GM19324 (cell line): Measurements from ENCODE around the gene MBNL3.

Experiments used
- ATAC-seq: cut with Tn5 transposase; IDR thresholded peaks from one replicate; pipeline ENCODE4 v1.9.1; 2021; ENCODE audit warnings: mild to moderate bottlenecking, moderate library complexity; ENCODE audit not compliant: unreplicated experiment, low FRiP score

The MBNL3 gene

DNA sequence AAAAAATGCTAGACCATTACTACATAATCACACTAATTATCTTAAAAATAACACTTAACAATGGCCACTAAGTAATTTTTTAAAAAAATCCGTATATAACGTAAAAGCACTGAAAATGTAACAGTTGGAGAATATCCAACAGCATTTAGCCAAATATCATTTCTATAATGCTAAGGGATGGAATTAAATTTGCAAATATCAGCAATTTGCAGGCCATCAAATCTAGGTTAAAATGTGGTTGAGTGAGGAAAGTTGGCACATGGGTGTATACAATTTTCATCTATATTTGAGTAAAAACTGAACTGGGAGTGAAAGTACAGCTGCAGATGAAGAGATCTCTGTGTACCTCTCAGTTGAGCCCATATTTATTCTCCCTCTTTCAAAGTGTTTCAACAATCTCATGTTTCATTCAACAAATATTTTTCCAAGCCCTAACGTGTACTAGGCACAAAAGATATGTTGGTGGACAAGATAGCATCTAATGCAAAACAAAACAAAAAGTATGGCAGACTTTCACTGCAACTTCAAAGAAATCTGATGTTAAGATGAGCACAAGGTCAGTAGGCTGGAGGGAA, 63.0 kb downstream of the MBNL3 start:
- ATAC-seq: no peak

GRCh38 chrX:132423323-132423722, 65.5 kb downstream of the MBNL3 start:
- no peak for ATAC-seq

DNA sequence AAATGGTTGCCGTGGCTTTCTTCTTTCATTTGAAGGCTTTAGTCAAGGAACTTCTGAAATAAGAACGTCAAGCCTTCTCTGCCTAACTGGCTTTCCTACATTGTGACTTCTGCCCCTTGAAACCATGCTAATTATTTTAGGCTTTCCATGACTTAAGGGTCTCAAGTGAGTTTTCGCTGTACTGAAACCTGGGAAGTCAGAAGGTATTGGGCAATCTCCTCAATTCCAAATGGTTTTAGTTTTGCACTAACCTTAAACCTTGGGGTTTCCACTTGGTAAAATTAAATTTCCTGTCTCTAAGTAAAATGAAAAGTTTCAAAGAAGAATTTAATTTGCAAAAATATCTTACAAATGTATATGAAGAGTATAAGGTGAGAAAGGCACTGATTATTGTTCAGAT, 73.8 kb downstream of the MBNL3 start:
- no peak for ATAC-seq

DNA sequence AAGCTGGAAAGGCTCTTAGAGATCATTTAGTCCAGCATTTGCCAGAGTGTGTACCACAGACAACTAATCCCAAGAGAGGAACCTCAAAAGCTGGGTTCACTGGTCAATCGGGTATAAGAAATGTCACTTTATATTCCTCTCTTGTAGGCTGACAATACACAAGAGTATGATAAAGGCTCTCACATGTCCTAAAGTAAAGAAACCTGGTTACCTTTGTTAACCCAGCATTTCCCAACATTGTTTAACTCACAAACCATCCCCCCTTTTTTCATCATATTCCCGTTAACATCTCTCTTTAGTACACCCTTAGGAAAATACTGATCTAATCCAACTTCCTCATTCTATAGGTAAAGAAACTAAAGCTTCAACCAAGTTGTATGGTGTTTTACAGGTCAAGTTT, 74.4 kb downstream of the MBNL3 start:
- ATAC-seq: no peak

DNA sequence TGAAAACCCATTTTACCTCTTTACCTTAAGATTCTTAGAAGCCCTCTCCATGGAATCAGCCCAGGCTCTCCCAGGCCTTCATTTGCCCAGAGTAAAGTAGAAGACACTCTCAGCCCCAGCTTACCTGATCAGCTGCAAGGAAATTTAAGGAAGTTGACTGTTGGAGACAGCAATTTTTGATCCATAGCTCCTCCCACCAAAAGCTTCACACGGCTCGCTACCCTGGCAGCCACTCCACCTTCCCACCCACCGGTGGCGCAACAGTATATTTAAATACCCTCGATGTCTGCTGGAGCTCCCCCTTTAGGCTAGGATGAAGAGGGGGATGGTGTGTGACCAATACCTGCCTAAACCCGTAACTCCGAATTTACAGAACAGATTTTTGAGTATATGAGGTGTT, 75.4 kb downstream of the MBNL3 start:
- ATAC-seq: no peak

DNA sequence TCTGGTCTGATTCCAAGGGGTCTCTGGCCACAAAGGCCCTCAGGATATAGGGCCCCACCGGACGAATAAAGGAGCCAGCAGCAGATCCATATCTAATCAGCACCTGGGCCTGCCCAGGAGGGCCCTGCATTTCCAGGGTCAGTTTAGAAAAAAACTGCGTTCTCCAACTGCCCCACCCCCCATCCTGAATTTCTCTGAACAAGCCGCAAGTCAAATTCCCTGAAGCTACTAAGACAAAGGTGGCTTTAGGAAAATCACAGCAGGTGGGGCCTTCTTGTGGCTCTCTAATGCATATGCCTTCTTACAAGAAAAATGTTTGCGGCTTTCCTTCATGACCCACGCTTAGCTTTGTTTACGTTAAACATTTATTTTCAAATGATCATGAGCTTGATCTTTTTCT, 76.6 kb downstream of the MBNL3 start:
- no peak for ATAC-seq

GRCh38 chrX:132411310-132411977, 77.4 kb downstream of the MBNL3 start:
- ATAC-seq: no peak

DNA sequence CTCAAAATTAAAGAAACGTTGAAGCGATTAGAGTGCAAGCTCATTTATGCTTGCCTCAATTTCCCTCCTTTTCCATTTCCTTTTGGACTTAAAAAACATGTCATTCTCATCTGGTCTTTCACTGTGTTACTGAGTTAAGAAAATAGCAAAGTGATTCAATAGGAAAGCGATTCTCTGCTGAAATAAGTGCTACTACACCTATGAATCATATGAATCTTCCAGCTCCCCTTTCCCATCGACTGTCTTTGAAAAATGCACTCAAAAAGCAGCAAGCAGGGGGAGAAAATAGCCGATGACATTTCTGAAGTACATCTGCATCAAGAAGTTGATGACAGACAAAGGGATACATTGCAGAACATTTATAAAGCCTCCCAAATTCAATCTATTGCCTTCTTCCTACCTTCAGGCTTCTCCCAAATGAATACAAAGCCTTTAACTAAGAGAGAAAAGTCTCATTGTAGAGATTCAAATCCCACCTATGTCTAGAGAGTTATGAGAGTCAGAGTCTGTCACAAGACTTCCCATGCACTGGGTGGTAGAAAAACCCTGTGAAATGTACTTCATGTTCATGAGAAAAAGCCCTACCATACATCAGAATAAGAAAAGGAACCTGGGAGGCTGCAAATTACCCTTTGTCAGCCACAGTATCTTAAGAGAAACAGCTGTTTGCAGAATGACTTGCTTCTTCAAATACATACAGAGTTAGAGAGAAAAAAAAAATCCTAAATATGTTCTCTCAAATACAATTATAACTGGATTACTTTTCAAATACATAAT, 78.9 kb downstream of the MBNL3 start:
- no peak for ATAC-seq

GRCh38 chrX:132407691-132408090, 81.1 kb downstream of the MBNL3 start:
- ATAC-seq: no peak

- no peak for ATAC-seq
Measured at GRCh38 chrX:132406106-132406505, 82.7 kb downstream of the MBNL3 start.

DNA sequence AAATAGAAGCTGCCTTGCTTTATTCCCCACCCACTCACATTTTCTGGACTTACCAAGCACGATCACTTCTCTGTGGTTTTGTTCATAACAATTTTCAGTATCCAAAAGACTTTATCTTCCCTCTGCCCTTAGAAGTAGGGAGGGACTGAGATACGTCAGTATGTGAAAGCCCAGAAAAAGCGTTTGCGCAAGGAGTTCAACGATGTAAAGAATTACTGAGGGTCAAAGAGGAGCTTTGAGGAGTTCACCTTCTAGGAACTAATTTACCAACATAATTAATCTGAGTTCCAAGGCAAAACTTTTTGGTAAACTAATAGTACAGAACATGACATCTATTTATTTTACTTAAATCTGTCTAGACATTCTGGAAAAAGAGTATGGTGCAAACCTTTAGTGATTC, 84.6 kb downstream of the MBNL3 start:
- ATAC-seq: no peak

DNA sequence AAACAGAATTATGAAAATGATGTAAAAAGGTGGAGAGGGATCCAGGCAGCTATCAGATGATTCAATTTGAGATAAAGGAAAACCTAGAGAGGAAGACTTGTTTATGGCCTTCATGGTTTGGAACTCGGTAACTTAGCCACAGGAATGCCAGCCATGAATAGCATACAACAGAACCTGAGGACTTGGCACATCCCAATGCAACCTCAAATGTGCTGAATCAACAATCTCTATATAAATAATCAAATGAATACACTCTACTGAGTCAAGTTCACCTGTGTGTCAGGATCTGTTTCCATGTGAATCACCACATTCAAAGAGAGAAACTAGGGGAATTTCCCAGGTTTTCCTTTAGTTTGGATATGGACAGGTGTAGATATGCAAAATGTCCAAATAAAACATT, 86.9 kb downstream of the MBNL3 start:
- ATAC-seq: no peak

DNA sequence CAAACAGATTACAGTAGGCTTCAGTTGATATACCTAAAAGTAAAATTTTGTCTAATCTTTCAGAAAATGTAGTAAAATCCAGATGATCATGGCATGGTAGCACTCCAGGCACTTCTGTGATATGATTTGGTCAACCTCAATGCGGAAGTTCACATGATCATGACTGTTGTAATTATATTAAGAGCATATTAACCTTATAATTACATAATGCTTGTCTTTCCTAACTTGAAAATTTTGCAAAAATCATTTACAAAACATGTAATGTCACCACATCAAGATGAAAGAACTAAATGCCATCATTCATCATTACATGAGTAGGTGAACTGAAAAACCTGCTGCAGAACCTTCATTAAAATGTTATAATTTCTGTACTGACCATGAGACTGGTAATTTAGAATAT, 88.1 kb downstream of the MBNL3 start:
- ATAC-seq: no peak

DNA sequence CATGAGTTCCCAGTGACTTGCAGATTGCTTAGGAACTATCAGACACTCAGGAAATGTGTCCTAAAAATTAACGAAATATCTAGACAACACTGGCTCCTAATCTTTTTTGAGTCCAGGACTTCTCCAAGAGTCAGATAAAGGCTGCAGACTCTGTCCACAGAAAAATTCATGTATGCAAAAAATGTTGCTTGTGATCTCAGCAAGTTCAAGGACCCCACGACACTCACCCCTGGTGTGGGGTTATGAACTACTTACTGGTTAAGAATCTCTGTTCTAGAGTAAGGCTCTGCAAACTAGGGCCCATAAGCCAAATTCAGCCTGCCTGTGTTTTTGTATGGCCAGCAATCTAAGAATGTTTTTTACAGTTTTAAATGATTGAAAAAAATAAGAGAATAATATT, 93.2 kb downstream of the MBNL3 start:
- ATAC-seq: no peak

GRCh38 chrX:132395026-132395425, 93.8 kb downstream of the MBNL3 start:
- ATAC-seq: no peak

- no peak for ATAC-seq
Measured at GRCh38 chrX:132394591-132394990, 94.2 kb downstream of the MBNL3 start.

DNA sequence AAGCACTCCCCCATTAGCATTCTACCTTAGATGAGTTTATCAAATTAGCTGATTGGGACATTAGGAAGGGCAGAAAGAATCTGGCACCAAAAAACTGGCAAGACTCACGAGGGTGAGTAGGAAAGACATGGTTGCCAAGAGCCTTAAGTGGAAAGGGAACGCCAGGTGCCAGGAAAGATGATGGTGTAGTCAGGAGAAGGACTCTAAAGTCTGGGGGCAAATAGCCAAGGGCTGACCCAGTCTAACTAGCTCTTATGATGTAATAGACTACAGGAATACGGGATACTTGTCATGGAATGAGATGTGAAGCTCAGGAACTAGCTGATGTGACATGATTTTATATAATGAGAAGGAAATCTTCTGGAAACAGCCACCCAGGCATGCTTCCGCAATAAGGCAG, 94.8 kb downstream of the MBNL3 start:
- no peak for ATAC-seq

- no peak for ATAC-seq
Measured at GRCh38 chrX:132393485-132393884, 95.4 kb downstream of the MBNL3 start.

- ATAC-seq: no peak
Measured at GRCh38 chrX:132393085-132393484, 95.8 kb downstream of the MBNL3 start.

- no peak for ATAC-seq
Measured at GRCh38 chrX:132390792-132391191, 98.0 kb downstream of the MBNL3 start.

GRCh38 chrX:132389480-132389879, 99.4 kb downstream of the MBNL3 start:
- no peak for ATAC-seq

GRCh38 chrX:132388371-132388770, 100.5 kb downstream of the MBNL3 start:
- no peak for ATAC-seq
